ENCODE data around the gene TMPRSS13.
A peak's percentile ranks its signal among the peaks of the same experiment; 100 is the strongest.

Gene TMPRSS13

GRCh38 chr11:117908109-117908895 lies 20.9 kb downstream of the TMPRSS13 start:
- no peak overlapping the region for H4K12ac ChIP-seq (ENCODE audit: low read depth, low read length)
- H2BK120ac ChIP-seq (ENCODE audit: insufficient read depth, low read length, poor library complexity), result no peak overlapping the region
- WGBS (ENCODE audit: extremely low coverage, insufficient coverage, insufficient read length), result no CpG with 5 or more reads among the region's 17 CpGs
- H3K27ac ChIP-seq (ENCODE audit: low read depth, low read length), result no peak overlapping the region
- peak; percentile 68 to 80 for DNase-seq
- H3K4me2 ChIP-seq (ENCODE audit: low read length), result no peak overlapping the region
- H2BK5ac ChIP-seq (ENCODE audit: low read depth, low read length, poor library complexity), result no peak overlapping the region
- H3K18ac ChIP-seq (ENCODE audit: low read length), result no peak overlapping the region
- no peaks in the 10 kb centered on the region for H3K27me3 ChIP-seq (ENCODE audit: insufficient read depth, low read length)
- peaks cover 2% of the 10 kb centered on the region for H3K79me1 ChIP-seq (ENCODE audit: low read length)
- H3K23ac ChIP-seq (ENCODE audit: low read length), result no peak overlapping the region
- H3K4ac ChIP-seq (ENCODE audit: low read depth, low read length), result no peak overlapping the region
- H3K79me2 ChIP-seq (ENCODE audit: control insufficient read depth, insufficient read depth, low read length, poor library complexity), result no peaks in the 10 kb centered on the region
- no peaks in the 10 kb centered on the region for H3K9me3 ChIP-seq (ENCODE audit: insufficient read depth, low read depth, low read length)
- H3K9ac ChIP-seq (ENCODE audit: low read length), result no peak overlapping the region
- no peaks in the 10 kb centered on the region for H3K36me3 ChIP-seq (ENCODE audit: control insufficient read depth in 1 of 2, insufficient read depth in 2 of 2, low read length in 2 of 2)
- H4K8ac ChIP-seq (ENCODE audit: low read depth, low read length), result no peak overlapping the region
- H2AK5ac ChIP-seq (ENCODE audit: low read length), result no peak overlapping the region
- no peak overlapping the region for H2BK12ac ChIP-seq (ENCODE audit: low read length)
- no peak overlapping the region for H2AFZ ChIP-seq (ENCODE audit: insufficient read depth, low read length, poor library complexity)
- H3K14ac ChIP-seq (ENCODE audit: low read length), result no peak overlapping the region
- H3K4me1 ChIP-seq (ENCODE audit: control insufficient read depth in 1 of 2, insufficient read depth in 2 of 2, low read length in 2 of 2), result peaks cover 10 to 19% of the 10 kb centered on the region in 2 experiments
- no peak overlapping the region for H4K91ac ChIP-seq (ENCODE audit: low read depth, low read length)
- H3K4me3 ChIP-seq (ENCODE audit: low read depth, low read length), result no peak overlapping the region

DNA sequence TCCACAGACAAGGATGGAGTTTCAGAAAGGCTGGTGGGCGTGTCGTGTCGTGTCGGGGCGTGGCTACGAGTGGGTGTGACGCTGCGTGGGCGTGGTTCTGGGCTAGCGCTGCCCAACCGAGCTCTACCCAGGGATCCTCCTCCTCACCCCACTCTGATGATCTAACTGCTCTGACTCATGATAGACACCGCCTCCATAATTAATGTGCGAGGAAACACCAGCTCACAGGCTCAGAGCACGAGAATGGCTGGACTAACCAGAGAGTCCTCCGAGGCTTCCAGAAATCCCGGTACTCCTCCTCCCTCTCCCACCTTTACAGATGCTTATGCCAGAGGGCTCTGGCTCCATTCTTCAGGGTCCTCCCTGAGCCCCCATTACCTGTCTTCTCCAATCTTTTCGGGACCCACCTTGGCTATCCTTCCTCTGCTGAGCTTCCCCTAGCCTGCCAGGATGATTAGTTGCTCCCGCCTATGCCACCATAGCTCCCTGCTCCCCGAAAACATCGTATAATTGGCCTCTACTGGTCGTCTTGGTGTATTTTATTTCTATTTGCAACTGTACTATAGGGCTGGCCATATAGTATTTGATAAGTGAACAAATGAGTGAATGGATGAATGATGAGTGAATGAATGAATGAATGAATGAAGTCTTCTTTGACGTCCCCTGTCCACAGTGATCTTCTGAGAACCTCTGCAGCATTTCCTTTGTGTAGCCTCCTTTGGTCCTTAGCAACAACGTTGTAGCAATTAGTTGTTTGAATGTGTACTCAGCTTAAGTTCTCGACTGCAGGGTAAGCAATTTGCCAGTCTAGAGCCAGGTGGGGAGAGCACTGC lies 21.7 kb downstream of the TMPRSS13 start:
- H4K12ac ChIP-seq (ENCODE audit: low read depth, low read length), result no peak overlapping the region
- H3K9me3 ChIP-seq (ENCODE audit: insufficient read depth, low read depth, low read length), result no peaks in the 10 kb centered on the region
- peak overlapping the region; percentile 71 for H2BK12ac ChIP-seq (ENCODE audit: low read length)
- H2BK5ac ChIP-seq (ENCODE audit: low read depth, low read length, poor library complexity), result peak overlapping the region; percentile 6
- DNase-seq, result peak; percentile 83 to 87
- H3K4ac ChIP-seq (ENCODE audit: low read depth, low read length), result no peak overlapping the region
- no peak overlapping the region for H2AFZ ChIP-seq (ENCODE audit: insufficient read depth, low read length, poor library complexity)
- H2AK5ac ChIP-seq (ENCODE audit: low read length), result no peak overlapping the region
- peak overlapping the region; percentile 15 for H4K91ac ChIP-seq (ENCODE audit: low read depth, low read length)
- H3K14ac ChIP-seq (ENCODE audit: low read length), result no peak overlapping the region
- no CpG with 5 or more reads among the region's 24 CpGs for WGBS (ENCODE audit: extremely low coverage, insufficient coverage, insufficient read length)
- no peaks in the 10 kb centered on the region for H3K27me3 ChIP-seq (ENCODE audit: insufficient read depth, low read length)
- peaks cover 2% of the 10 kb centered on the region for H3K79me1 ChIP-seq (ENCODE audit: low read length)
- no peak overlapping the region for H3K4me3 ChIP-seq (ENCODE audit: low read depth, low read length)
- no peak overlapping the region for H3K23ac ChIP-seq (ENCODE audit: low read length)
- no peak overlapping the region for H4K8ac ChIP-seq (ENCODE audit: low read depth, low read length)
- H3K9ac ChIP-seq (ENCODE audit: low read length), result no peak overlapping the region
- peak overlapping the region; percentile 17 for H3K4me2 ChIP-seq (ENCODE audit: low read length)
- H2BK120ac ChIP-seq (ENCODE audit: insufficient read depth, low read length, poor library complexity), result no peak overlapping the region
- H3K36me3 ChIP-seq (ENCODE audit: control insufficient read depth in 1 of 2, insufficient read depth in 2 of 2, low read length in 2 of 2), result no peaks in the 10 kb centered on the region
- H3K27ac ChIP-seq (ENCODE audit: low read depth, low read length), result no peak overlapping the region
- H3K4me1 ChIP-seq (ENCODE audit: control insufficient read depth in 1 of 2, insufficient read depth in 2 of 2, low read length in 2 of 2), result peaks cover 10 to 19% of the 10 kb centered on the region in 2 experiments
- H3K18ac ChIP-seq (ENCODE audit: low read length), result no peak overlapping the region
- H3K79me2 ChIP-seq (ENCODE audit: control insufficient read depth, insufficient read depth, low read length, poor library complexity), result no peaks in the 10 kb centered on the region

DNA sequence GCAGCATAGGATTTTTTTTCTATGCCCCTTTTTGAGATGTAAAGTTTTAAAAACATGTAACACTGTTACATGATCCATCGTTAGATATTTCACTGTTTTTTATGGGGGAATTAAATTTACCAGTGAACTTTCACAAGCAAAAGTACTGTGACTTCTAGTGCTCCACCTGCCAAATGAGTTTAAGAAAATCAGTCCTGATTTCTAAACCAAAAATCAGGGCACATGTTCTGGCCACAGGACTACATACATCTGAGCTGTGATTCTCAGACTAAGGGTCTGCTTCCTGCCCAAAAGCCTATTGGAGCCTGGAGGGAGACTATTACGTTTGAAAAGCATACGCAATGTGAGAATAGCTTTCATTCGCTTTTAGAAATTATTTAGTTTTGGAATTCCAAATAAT lies 22.5 kb downstream of the TMPRSS13 start:
- Histone ChIP-seq H3K9me3 (ENCODE audit: insufficient read depth, low read depth, low read length) (peaks cover 2% of the 10 kb centered on the region), H3K4me2 (ENCODE audit: low read length) (no peak overlapping the region), H2BK120ac (ENCODE audit: insufficient read depth, low read length, poor library complexity) (no peak overlapping the region), H3K14ac (ENCODE audit: low read length) (no peak overlapping the region), H3K27me3 (ENCODE audit: insufficient read depth, low read length) (no peaks in the 10 kb centered on the region), H3K4me3 (ENCODE audit: low read depth, low read length) (no peak overlapping the region), H3K27ac (ENCODE audit: low read depth, low read length) (no peak overlapping the region), H2BK12ac (ENCODE audit: low read length) (no peak overlapping the region), H2BK5ac (ENCODE audit: low read depth, low read length, poor library complexity) (no peak overlapping the region), H3K9ac (ENCODE audit: low read length) (no peak overlapping the region), H4K8ac (ENCODE audit: low read depth, low read length) (no peak overlapping the region), H4K12ac (ENCODE audit: low read depth, low read length) (no peak overlapping the region), H3K79me2 (ENCODE audit: control insufficient read depth, insufficient read depth, low read length, poor library complexity) (no peaks in the 10 kb centered on the region), H2AFZ (ENCODE audit: insufficient read depth, low read length, poor library complexity) (no peak overlapping the region), H3K36me3 (ENCODE audit: control insufficient read depth in 1 of 2, insufficient read depth in 2 of 2, low read length in 2 of 2) (no peaks in the 10 kb centered on the region), H3K4me1 (ENCODE audit: control insufficient read depth in 1 of 2, insufficient read depth in 2 of 2, low read length in 2 of 2) (peaks cover 10 to 19% of the 10 kb centered on the region in 2 experiments), H3K23ac (ENCODE audit: low read length) (no peak overlapping the region), H2AK5ac (ENCODE audit: low read length) (no peak overlapping the region), H3K4ac (ENCODE audit: low read depth, low read length) (no peak overlapping the region), H4K91ac (ENCODE audit: low read depth, low read length) (no peak overlapping the region), H3K18ac (ENCODE audit: low read length) (no peak overlapping the region), H3K79me1 (ENCODE audit: low read length) (peaks cover 2% of the 10 kb centered on the region)
- no CpG with 5 or more reads among the region's 4 CpGs for WGBS (ENCODE audit: extremely low coverage, insufficient coverage, insufficient read length)
- no peak for DNase-seq

DNA sequence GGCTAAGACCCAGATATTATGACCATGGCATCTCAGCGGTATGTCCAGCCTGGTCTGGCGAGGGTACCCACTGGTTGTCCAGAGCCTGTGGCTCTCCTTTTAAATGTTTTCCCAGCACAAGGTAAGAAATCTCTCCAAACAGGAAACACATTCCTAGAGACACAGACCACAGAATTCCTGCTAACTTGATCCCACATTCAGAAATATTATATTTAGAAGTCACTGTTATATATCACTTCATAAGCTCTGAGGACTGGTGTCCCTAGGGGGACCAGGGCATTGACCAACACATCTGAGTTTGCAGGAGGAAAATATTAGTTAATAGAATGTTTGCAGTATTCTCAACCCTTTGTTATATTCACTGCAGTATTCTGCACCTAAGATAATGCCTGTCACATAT lies 23.1 kb downstream of the TMPRSS13 start:
- Histone ChIP-seq H2BK12ac (ENCODE audit: low read length) (no peak overlapping the region), H3K36me3 (ENCODE audit: control insufficient read depth in 1 of 2, insufficient read depth in 2 of 2, low read length in 2 of 2) (no peaks in the 10 kb centered on the region), H2BK5ac (ENCODE audit: low read depth, low read length, poor library complexity) (no peak overlapping the region), H3K79me1 (ENCODE audit: low read length) (peaks cover 2% of the 10 kb centered on the region), H2BK120ac (ENCODE audit: insufficient read depth, low read length, poor library complexity) (no peak overlapping the region), H3K79me2 (ENCODE audit: control insufficient read depth, insufficient read depth, low read length, poor library complexity) (no peaks in the 10 kb centered on the region), H3K9me3 (ENCODE audit: insufficient read depth, low read depth, low read length) (peaks cover 3% of the 10 kb centered on the region), H3K4ac (ENCODE audit: low read depth, low read length) (no peak overlapping the region), H3K18ac (ENCODE audit: low read length) (no peak overlapping the region), H4K91ac (ENCODE audit: low read depth, low read length) (no peak overlapping the region), H3K14ac (ENCODE audit: low read length) (no peak overlapping the region), H2AK5ac (ENCODE audit: low read length) (no peak overlapping the region), H4K12ac (ENCODE audit: low read depth, low read length) (no peak overlapping the region), H3K4me2 (ENCODE audit: low read length) (no peak overlapping the region), H3K4me3 (ENCODE audit: low read depth, low read length) (no peak overlapping the region), H2AFZ (ENCODE audit: insufficient read depth, low read length, poor library complexity) (no peak overlapping the region), H3K23ac (ENCODE audit: low read length) (no peak overlapping the region), H3K27me3 (ENCODE audit: insufficient read depth, low read length) (no peaks in the 10 kb centered on the region), H4K8ac (ENCODE audit: low read depth, low read length) (no peak overlapping the region), H3K4me1 (ENCODE audit: control insufficient read depth in 1 of 2, insufficient read depth in 2 of 2, low read length in 2 of 2) (peaks cover 10 to 19% of the 10 kb centered on the region in 2 experiments), H3K9ac (ENCODE audit: low read length) (no peak overlapping the region), H3K27ac (ENCODE audit: low read depth, low read length) (no peak overlapping the region)
- DNase-seq, result no peak
- WGBS (ENCODE audit: extremely low coverage, insufficient coverage, insufficient read length), result no CpG with 5 or more reads among the region's 2 CpGs

Measured in trophoblast cell (in vitro differentiated cells and primary cell).